ENCODE data around the gene LINC01488.

The LINC01488 gene

DNA sequence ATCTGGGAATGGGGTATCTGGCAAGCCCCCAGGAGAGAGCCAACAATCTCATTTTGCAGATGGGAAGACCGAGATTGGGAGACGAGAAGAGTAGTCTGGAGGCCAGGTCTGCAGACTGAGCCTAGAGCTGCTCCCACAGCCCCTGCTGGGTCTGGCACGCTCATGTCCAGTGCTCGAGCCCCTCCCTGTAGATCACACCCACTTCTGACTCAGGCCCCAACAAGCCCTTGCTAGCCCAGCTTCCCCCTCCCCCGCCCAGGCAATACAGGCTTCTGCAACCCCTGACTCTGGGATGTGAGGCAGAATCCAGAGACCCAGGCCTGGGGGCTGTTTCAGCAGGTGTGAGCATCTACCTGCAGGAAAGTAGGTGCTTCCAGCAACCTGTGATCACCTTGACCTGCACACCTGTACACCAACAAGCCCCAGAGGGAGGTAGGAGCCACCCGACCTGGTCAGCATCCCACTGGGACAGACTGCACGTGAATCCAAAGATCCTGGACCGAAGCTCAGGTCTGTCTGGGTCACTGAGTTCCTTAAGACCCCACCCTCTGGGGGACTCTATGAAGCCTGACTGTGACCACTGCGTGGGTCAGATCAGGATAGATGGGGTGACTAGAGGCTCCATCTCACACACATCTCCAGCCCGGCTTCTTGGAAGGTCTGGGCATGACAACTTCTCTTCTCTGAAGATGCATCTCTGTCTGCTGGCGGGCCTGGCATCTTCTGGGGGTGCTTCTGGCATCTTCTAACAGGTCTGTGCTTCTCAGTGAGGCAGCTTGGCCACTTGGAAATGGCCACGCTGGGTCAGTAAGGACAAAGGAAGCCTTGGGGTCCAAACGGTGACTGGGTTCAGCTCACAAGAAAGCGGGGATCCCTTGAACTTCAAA lies 29.3 kb downstream of the LINC01488 start:
- no peak overlapping the region for H3K9ac ChIP-seq
- H3K27me3 ChIP-seq (ENCODE audit: control insufficient read depth, insufficient read depth, low read length): no peaks in the 10 kb centered on the region
- no peaks in the 10 kb centered on the region for H3K36me3 ChIP-seq (ENCODE audit: control insufficient read depth, insufficient read depth, low read length)
- TF ChIP-seq, protein P1, sequence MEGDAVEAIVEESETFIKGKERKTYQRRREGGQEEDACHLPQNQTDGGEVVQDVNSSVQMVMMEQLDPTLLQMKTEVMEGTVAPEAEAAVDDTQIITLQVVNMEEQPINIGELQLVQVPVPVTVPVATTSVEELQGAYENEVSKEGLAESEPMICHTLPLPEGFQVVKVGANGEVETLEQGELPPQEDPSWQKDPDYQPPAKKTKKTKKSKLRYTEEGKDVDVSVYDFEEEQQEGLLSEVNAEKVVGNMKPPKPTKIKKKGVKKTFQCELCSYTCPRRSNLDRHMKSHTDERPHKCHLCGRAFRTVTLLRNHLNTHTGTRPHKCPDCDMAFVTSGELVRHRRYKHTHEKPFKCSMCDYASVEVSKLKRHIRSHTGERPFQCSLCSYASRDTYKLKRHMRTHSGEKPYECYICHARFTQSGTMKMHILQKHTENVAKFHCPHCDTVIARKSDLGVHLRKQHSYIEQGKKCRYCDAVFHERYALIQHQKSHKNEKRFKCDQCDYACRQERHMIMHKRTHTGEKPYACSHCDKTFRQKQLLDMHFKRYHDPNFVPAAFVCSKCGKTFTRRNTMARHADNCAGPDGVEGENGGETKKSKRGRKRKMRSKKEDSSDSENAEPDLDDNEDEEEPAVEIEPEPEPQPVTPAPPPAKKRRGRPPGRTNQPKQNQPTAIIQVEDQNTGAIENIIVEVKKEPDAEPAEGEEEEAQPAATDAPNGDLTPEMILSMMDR (IDR thresholded peaks at IDR 0.05): no peak
- H3K9me3 ChIP-seq (ENCODE audit: control insufficient read depth, low read length): no peaks in the 10 kb centered on the region
- H3K27ac ChIP-seq: no peak overlapping the region
- no peak overlapping the region for H3K4me2 ChIP-seq (ENCODE audit: low read length)
- H3K79me2 ChIP-seq: no peaks in the 10 kb centered on the region
- H3K4me3 ChIP-seq (ENCODE audit: low read depth, low read length): no peak overlapping the region
- no peaks in the 10 kb centered on the region for H3K4me1 ChIP-seq
- no peak overlapping the region for H2AFZ ChIP-seq

DNA sequence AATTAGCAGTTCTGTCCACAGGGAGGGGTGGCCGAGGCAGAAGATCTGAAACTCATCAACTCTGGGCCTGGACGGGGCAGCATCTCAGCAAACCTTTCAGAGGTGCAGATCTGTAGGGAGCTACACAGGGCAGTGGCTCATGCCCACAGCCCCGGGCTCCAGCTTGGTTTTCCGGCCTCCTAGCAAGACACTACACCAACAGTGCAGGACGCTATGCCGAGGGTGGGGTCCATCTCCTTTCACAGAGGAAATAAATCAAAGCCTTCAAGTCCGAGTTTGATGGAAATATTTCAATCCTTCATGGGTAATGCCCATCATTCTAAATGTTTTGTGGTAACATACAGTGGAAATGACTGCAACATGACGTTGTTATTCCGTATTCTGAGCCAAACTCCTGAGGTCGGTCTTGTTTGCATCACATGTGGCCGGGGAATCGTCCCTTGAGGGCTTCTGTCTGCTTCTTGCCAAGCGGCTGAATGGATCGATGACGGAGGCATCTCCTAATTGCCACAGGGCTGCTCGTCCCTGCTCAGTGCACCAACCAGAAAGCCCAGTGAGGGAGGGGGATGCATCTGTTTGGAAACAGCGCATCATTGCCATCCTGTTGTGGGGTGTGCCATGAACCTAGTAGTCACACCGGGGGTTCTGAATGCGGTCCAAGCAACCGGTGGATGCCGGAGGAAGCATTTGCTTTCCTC lies 30.0 kb downstream of the LINC01488 start:
- H2AFZ ChIP-seq: no peak overlapping the region
- no peak overlapping the region for H3K4me3 ChIP-seq (ENCODE audit: low read depth, low read length)
- H3K36me3 ChIP-seq (ENCODE audit: control insufficient read depth, insufficient read depth, low read length): no peaks in the 10 kb centered on the region
- H3K27me3 ChIP-seq (ENCODE audit: control insufficient read depth, insufficient read depth, low read length): no peaks in the 10 kb centered on the region
- H3K9ac ChIP-seq: no peak overlapping the region
- no peak overlapping the region for H3K4me2 ChIP-seq (ENCODE audit: low read length)
- H3K4me1 ChIP-seq: no peaks in the 10 kb centered on the region
- H3K27ac ChIP-seq: no peak overlapping the region
- TF ChIP-seq, protein P1 (IDR thresholded peaks at IDR 0.05): no peak
- no peaks in the 10 kb centered on the region for H3K79me2 ChIP-seq
- no peaks in the 10 kb centered on the region for H3K9me3 ChIP-seq (ENCODE audit: control insufficient read depth, low read length)

DNA sequence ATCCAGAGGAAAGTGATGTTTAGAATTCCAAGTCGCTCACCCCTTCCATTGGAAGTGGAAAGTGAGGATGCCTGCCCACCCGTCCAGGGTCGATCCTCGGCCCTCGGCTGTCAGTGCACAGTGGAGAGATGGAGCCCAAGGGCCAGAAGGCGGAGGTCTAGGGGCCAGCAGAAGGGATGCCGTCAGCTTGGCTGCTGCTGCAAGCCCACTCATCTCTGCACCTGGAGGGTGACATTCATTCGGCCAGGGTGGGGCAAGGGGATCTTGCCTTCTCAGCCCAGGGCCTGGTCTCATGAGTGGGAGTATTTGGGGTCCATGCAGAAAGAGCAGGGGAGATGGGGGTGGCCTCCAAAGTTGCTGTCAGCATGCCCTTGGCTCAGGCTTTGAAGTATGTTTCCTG lies 30.7 kb downstream of the LINC01488 start:
- H3K36me3 ChIP-seq (ENCODE audit: control insufficient read depth, insufficient read depth, low read length): no peaks in the 10 kb centered on the region
- H3K9me3 ChIP-seq (ENCODE audit: control insufficient read depth, low read length): no peaks in the 10 kb centered on the region
- H3K9ac ChIP-seq: no peak overlapping the region
- H3K27me3 ChIP-seq (ENCODE audit: control insufficient read depth, insufficient read depth, low read length): no peaks in the 10 kb centered on the region
- no peak overlapping the region for H3K4me2 ChIP-seq (ENCODE audit: low read length)
- no peaks in the 10 kb centered on the region for H3K79me2 ChIP-seq
- H3K4me1 ChIP-seq: no peaks in the 10 kb centered on the region
- no peak overlapping the region for H2AFZ ChIP-seq
- H3K27ac ChIP-seq: no peak overlapping the region
- TF ChIP-seq, protein P1 (IDR thresholded peaks at IDR 0.05): no peak
- no peak overlapping the region for H3K4me3 ChIP-seq (ENCODE audit: low read depth, low read length)

DNA sequence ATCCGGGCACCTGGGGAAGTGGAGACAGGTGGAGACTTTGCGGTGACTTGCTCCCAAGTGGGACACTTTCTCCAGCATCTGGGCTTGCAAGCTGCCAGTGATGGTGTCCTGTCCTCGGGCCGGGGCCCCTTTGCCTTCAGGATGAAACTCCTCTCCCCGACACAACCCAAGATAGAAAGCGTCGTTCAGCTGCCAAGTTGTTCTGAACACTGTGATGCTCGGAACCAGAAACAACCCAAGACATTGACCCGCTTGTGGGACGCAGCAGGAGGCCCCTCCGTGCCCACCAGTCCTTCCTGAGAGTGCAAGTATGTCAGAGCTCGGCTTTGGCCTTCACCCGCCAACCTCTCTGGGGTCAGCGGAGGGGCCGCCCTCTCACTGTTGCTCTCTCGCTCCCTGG lies 31.3 kb downstream of the LINC01488 start:
- TF ChIP-seq, protein P1 (IDR thresholded peaks at IDR 0.05): no peak

More for the DNA sequence above, 31.3 kb downstream of the LINC01488 start:
- Histone ChIP-seq H3K27ac (no peak overlapping the region), H3K36me3 (ENCODE audit: control insufficient read depth, insufficient read depth, low read length) (no peaks in the 10 kb centered on the region), H3K9ac (no peak overlapping the region), H2AFZ (no peak overlapping the region), H3K4me2 (ENCODE audit: low read length) (no peak overlapping the region), H3K4me3 (ENCODE audit: low read depth, low read length) (no peak overlapping the region), H3K4me1 (no peaks in the 10 kb centered on the region), H3K9me3 (ENCODE audit: control insufficient read depth, low read length) (no peaks in the 10 kb centered on the region), H3K79me2 (no peaks in the 10 kb centered on the region), H3K27me3 (ENCODE audit: control insufficient read depth, insufficient read depth, low read length) (no peaks in the 10 kb centered on the region)

Measured in parathyroid adenoma (tissue), 2 donors.